Endothelial cell of umbilical vein (primary cell): ENCODE results near the gene ELMO1. TPM values are rescaled to one million over a fixed set of nuclear protein-coding genes. Genes with fewer than 3 reads are reported as not detected.

Experiments
- BruUV-seq: library from RNA; stranded (reverse); fragments of 400-500 nt; replicated peaks from 2 replicates; lab custom pipeline; 2021; lab: Mats Ljungman, UMichigan
- CTCF ChIA-PET: fragments of 300-600, 350-600 bp; sonication (Branson Sonifier 250); formaldehyde crosslinking; loops from one replicate; lab custom pipeline; 2021; ENCODE audit warnings: antibody characterized with exemption, inconsistent platforms; lab: Charles Lee
- POLR2A ChIA-PET: fragments of 300-600, 350-600 bp; sonication (Branson Sonifier 250); formaldehyde crosslinking; loops from one replicate; lab custom pipeline; 2021; ENCODE audit warnings: antibody characterized with exemption, inconsistent platforms; lab: Charles Lee
- DNase-seq: peaks from one replicate; pipeline ENCODE4 v3.0.0-alpha.2; 2011; ENCODE audit warnings: low read depth, low spot score
- FAIRE-seq: peaks from 2 replicates; lab custom pipeline; 2011; peaks lifted over from hg19 to GRCh38; lab: Jason Lieb, UNC
- H2AFZ ChIP-seq: 2 replicates; pipeline ENCODE4 v1.6.0; 2012; ENCODE audit warnings: low read depth, low read length, control low read depth, inconsistent platforms
- H3K27ac ChIP-seq: 2 replicates; pipeline ENCODE4 v1.5.1; 2011; ENCODE audit warnings: low read depth, mild to moderate bottlenecking, control low read depth, low read length, moderate library complexity; ENCODE audit not compliant: insufficient read depth
- H3K27me3 ChIP-seq, 2 experiments: 2 replicates each; pipeline versions ENCODE4 v1.6.0 to v1.6.1; 2011; ENCODE audit warnings: low read length in 2 of 2, mixed read lengths in 1 of 2; ENCODE audit not compliant: control insufficient read depth in 2 of 2, insufficient read depth in 2 of 2
- H3K36me3 ChIP-seq, 2 experiments: 2 replicates in 1 of 2; 3 replicates in 1 of 2; pipeline ENCODE4 v1.5.1; 2011; ENCODE audit warnings: low read length in 2 of 2, mild to moderate bottlenecking in 1 of 2, moderate library complexity in 1 of 2; ENCODE audit not compliant: control insufficient read depth in 2 of 2, insufficient read depth in 2 of 2; ENCODE audit errors: extremely low read depth in 1 of 2
- H3K4me1 ChIP-seq: 3 replicates; pipeline ENCODE4 v1.5.1; 2011; ENCODE audit warnings: mild to moderate bottlenecking, low read length; ENCODE audit not compliant: control insufficient read depth, insufficient read depth; ENCODE audit errors: extremely low read depth
- H3K4me2 ChIP-seq: 2 replicates; pipeline ENCODE4 v1.6.1; 2011; ENCODE audit warnings: low read length, control low read depth, mixed read lengths; ENCODE audit not compliant: insufficient read depth
- H3K4me3 ChIP-seq, 3 experiments: fragments of 200-600 bp in 1 of 3; sonication (generic), shearing (Covaris generic) in 1 of 3; replicated peaks in 1 of 3; 2 replicates each; pipeline ENCODE4 v1.5.1; 2011 to 2016; ENCODE audit warnings: control low read depth in 3 of 3, low read length in 3 of 3, mild to moderate bottlenecking in 2 of 3, inconsistent platforms in 1 of 3, low read depth in 1 of 3, moderate library complexity in 1 of 3; ENCODE audit not compliant: insufficient read depth in 1 of 3
- H3K79me2 ChIP-seq: 2 replicates; pipeline ENCODE4 v1.6.0; 2012; ENCODE audit warnings: low read length, inconsistent platforms; ENCODE audit not compliant: control insufficient read depth, insufficient read depth
- H3K9ac ChIP-seq: replicated peaks from 2 replicates; pipeline ENCODE3; 2011; ENCODE audit warnings: low read length, control low read depth; ENCODE audit not compliant: insufficient read depth; ENCODE audit errors: extremely low read depth
- H3K9me1 ChIP-seq: replicated peaks from 3 replicates; pipeline ENCODE4 v1.6.0; 2011; ENCODE audit warnings: mild to moderate bottlenecking, low read length; ENCODE audit not compliant: control insufficient read depth, insufficient read depth; ENCODE audit errors: extremely low read depth
- H3K9me3 ChIP-seq: replicated peaks from 2 replicates; pipeline ENCODE4 v1.5.1; 2012; ENCODE audit warnings: low read length, inconsistent platforms; ENCODE audit not compliant: control insufficient read depth, insufficient read depth
- H4K20me1 ChIP-seq: replicated peaks from 2 replicates; pipeline ENCODE3; 2011; ENCODE audit warnings: mild to moderate bottlenecking, low read length; ENCODE audit not compliant: control insufficient read depth, insufficient read depth; ENCODE audit errors: extremely low read depth
- CTCF ChIP-seq, 2 donors: IDR thresholded peaks; 1 replicate in 1 of 2; 2 replicates in 1 of 2; pipeline ENCODE4 v1.5.1; 2011; ENCODE audit warnings: low read length in 2 of 2, mild to moderate bottlenecking in 2 of 2, moderate library complexity in 2 of 2, control low read depth in 1 of 2, inconsistent platforms in 1 of 2, low read depth in 1 of 2; ENCODE audit not compliant: insufficient read depth in 1 of 2; ENCODE audit errors: extremely low read depth in 1 of 2
- EZH2 ChIP-seq: IDR thresholded peaks from 2 replicates; pipeline ENCODE4 v1.6.1; 2012; ENCODE audit warnings: borderline replicate concordance, low read depth, mild to moderate bottlenecking, moderate library complexity, low read length, inconsistent platforms; ENCODE audit not compliant: severe bottlenecking
- FOS ChIP-seq: IDR thresholded peaks from 2 replicates; pipeline ENCODE4 v1.6.1; 2011; ENCODE audit warnings: mild to moderate bottlenecking, low read length, moderate library complexity, borderline replicate concordance; ENCODE audit not compliant: insufficient read depth
- GATA2 ChIP-seq: IDR thresholded peaks from 2 replicates; pipeline ENCODE4 v1.7.0; 2011; ENCODE audit warnings: low read depth, mild to moderate bottlenecking, moderate library complexity, mixed read lengths, low read length; ENCODE audit not compliant: insufficient read length, insufficient read depth
- JUN ChIP-seq: IDR thresholded peaks from 2 replicates; pipeline ENCODE4 v1.6.1; 2011; ENCODE audit warnings: borderline replicate concordance, low read depth; ENCODE audit not compliant: insufficient read length, insufficient read depth
- MYC ChIP-seq: IDR thresholded peaks from one replicate; pipeline ENCODE4 v1.6.1; 2011; ENCODE audit warnings: mild to moderate bottlenecking, low read depth, low read length
- POLR2A ChIP-seq: IDR thresholded peaks from 2 replicates; pipeline ENCODE4 v1.6.1; 2012; ENCODE audit warnings: low read depth, mild to moderate bottlenecking, control low read depth, low read length
- POLR2AphosphoS5 ChIP-seq: IDR thresholded peaks from 2 replicates; pipeline ENCODE4 v1.6.1; 2012; ENCODE audit warnings: low read depth, mild to moderate bottlenecking, control low read depth, low read length, moderate library complexity; ENCODE audit not compliant: insufficient read depth
- dilution Hi-C: fragments of 300-500 bp; cut with MboI; formaldehyde crosslinking; loops from one replicate; pipeline ENCODE4 v1.15.0; 2019; ENCODE audit warnings: low sequenced_read_pairs; ENCODE audit not compliant: extremely low pct_ligation_motif_present
- intact Hi-C: fragments of 100-400 bp; cut with micrococcal nuclease; formaldehyde crosslinking; loops from one replicate; pipeline ENCODE4 v1.10.0; 2022
- polyA plus RNA-seq, 4 experiments: library from polyadenylated mRNA; depleted of rRNA in 3 of 4; stranded (reverse) in 3 of 4; unstranded in 1 of 4; fragments of >200 nt; gene quantifications; 2 replicates each; pipeline versions ENCODE4 v1.2.1 to v1.2.3, GENCODE V29; 2011 to 2012; ENCODE audit warnings: missing spikeins in 1 of 4
- total RNA-seq: library from RNA; stranded (reverse); gene quantifications from 2 replicates; pipeline ENCODE4 v1.2.3, GENCODE V29; 2021
- TF ChIP-seq, protein P1 (sequence below): IDR thresholded peaks from 2 replicates; pipeline ENCODE4 v1.6.1; 2011; ENCODE audit not compliant: insufficient read depth, insufficient read length

Gene ELMO1
- total and polyA plus RNA-seq, 2 donors (not counting 3 experiments of a cell fraction or from before 2014, with no cell fraction given): 17.0 to 30.6 TPM

- POLR2A ChIA-PET: no interaction called here
- CTCF ChIA-PET: interaction anchor here (1.1 to 1.2 kb wide), 2 partner anchors 38 to 126 kb away, joined by 3 read pairs; no protein-coding TSS in a partner anchor
- TF ChIP-seq, protein P1, sequence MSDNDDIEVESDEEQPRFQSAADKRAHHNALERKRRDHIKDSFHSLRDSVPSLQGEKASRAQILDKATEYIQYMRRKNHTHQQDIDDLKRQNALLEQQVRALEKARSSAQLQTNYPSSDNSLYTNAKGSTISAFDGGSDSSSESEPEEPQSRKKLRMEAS: no peak
- no peak for TF ChIP-seq MYC
- TF ChIP-seq POLR2A: no peak
- no peak for TF ChIP-seq JUN
- TF ChIP-seq EZH2: no peak
- TF ChIP-seq POLR2AphosphoS5: no peak
- no peak for TF ChIP-seq FOS
- no peak for TF ChIP-seq CTCF (IDR thresholded peaks at IDR 0.05; ENCODE audit: extremely low read depth in 1 of 2, insufficient read depth in 1 of 2, low read depth in 1 of 2, low read length in 2 of 2)
- TF ChIP-seq GATA2: no peak
- no TSS peak for BruUV-seq
- no peaks in the 10 kb centered on the region for H3K79me2 ChIP-seq
- H3K9me1 ChIP-seq: no peaks in the 10 kb centered on the region
- no peak overlapping the region for H3K4me2 ChIP-seq
- H3K27me3 ChIP-seq: no peaks in the 10 kb centered on the region
- H3K9ac ChIP-seq: no peak overlapping the region
- no peaks in the 10 kb centered on the region for H3K36me3 ChIP-seq
- H3K9me3 ChIP-seq: no peaks in the 10 kb centered on the region
- FAIRE-seq: no peak
- no peak overlapping the region for H3K27ac ChIP-seq
- dilution Hi-C loops: no loop called here
- no peak overlapping the region for H3K4me3 ChIP-seq
- DNase-seq: no peak
- intact Hi-C loops: no loop called here
- no peak overlapping the region for H2AFZ ChIP-seq
- H3K4me1 ChIP-seq: no peaks in the 10 kb centered on the region
- no peaks in the 10 kb centered on the region for H4K20me1 ChIP-seq
Measured at GRCh38 chr7:37323966-37324365, 124.7 kb downstream of the ELMO1 start.
